ENCODE measurements around the gene RANGAP1.
"Not testable (repeated sequence)": the region's sequence is repeated elsewhere in the genome, so short reads cannot be mapped to it uniquely, and the experiment has no call there.

The RANGAP1 gene

GRCh38 chr22:41301085-41302020, 15.4 kb upstream of the RANGAP1 start, which contains the start of gene ZC3H7B:
ZC3H7B (plus strand) TSS chr22:41301525; CDS start chr22:41320661, 19,136 bp downstream.
- no peaks in the 10 kb centered on the region for H3K9me3 ChIP-seq (ENCODE audit: control insufficient read depth in 2 of 2, low read length in 2 of 2)
- H3K27ac ChIP-seq (ENCODE audit: low read depth in 2 of 2, low read length in 2 of 2), result peak within 1 kb of the TSS; percentile 55 to 56
- peak within 1 kb of the TSS; percentile 75 to 76 for H3K4me3 ChIP-seq (ENCODE audit: low read length in 2 of 2)
- H3K27me3 ChIP-seq (ENCODE audit: control insufficient read depth in 2 of 2, insufficient read depth in 2 of 2, low read length in 2 of 2), result no peaks in the 10 kb centered on the region
- H3K4me1 ChIP-seq (ENCODE audit: control insufficient read depth in 2 of 2, insufficient read depth in 2 of 2, low read length in 2 of 2), result peaks cover 9 to 10% of the 10 kb centered on the region in 2 donors
- no peaks in the 10 kb centered on the region for H3K36me3 ChIP-seq (ENCODE audit: control insufficient read depth in 2 of 2, insufficient read depth in 2 of 2, low read length in 2 of 2)
- H3K9ac ChIP-seq (ENCODE audit: low read depth in 1 of 2, low read length in 2 of 2), result peak within 1 kb of the TSS; percentile 74 to 84

- Histone ChIP-seq H3K27me3 (ENCODE audit: control insufficient read depth in 2 of 2, insufficient read depth in 2 of 2, low read length in 2 of 2) (no peaks in the 10 kb centered on the region), H3K4me3 (ENCODE audit: low read length in 2 of 2) (peak overlapping the region; percentile 75 to 76), H3K9me3 (ENCODE audit: control insufficient read depth in 2 of 2, low read length in 2 of 2) (no peaks in the 10 kb centered on the region), H3K27ac (ENCODE audit: low read depth in 2 of 2, low read length in 2 of 2) (peak overlapping the region in 1 of 2 donors; percentile 56), H3K4me1 (ENCODE audit: control insufficient read depth in 2 of 2, insufficient read depth in 2 of 2, low read length in 2 of 2) (peaks cover 9 to 10% of the 10 kb centered on the region in 2 donors), H3K9ac (ENCODE audit: low read depth in 1 of 2, low read length in 2 of 2) (peak overlapping the region; percentile 63 to 84), H3K36me3 (ENCODE audit: control insufficient read depth in 2 of 2, insufficient read depth in 2 of 2, low read length in 2 of 2) (no peaks in the 10 kb centered on the region)
Observed at GRCh38 chr22:41300661-41301060, 14.7 kb upstream of the RANGAP1 start.

- no peak overlapping the region for H3K9ac ChIP-seq (ENCODE audit: low read depth in 1 of 2, low read length in 2 of 2)
- no peak overlapping the region for H3K27ac ChIP-seq (ENCODE audit: low read depth in 2 of 2, low read length in 2 of 2)
- H3K4me3 ChIP-seq (ENCODE audit: low read length in 2 of 2), result no peak overlapping the region
Observed at GRCh38 chr22:41296826-41297667, 11.1 kb upstream of the RANGAP1 start.

GRCh38 chr22:41294816-41295215, 8.8 kb upstream of the RANGAP1 start:
- not testable (repeated sequence) for H3K4me1 ChIP-seq (ENCODE audit: control insufficient read depth in 2 of 2, insufficient read depth in 2 of 2, low read length in 2 of 2); H3K27ac ChIP-seq (ENCODE audit: low read depth in 2 of 2, low read length in 2 of 2); H3K4me3 ChIP-seq (ENCODE audit: low read length in 2 of 2); H3K9me3 ChIP-seq (ENCODE audit: control insufficient read depth in 2 of 2, low read length in 2 of 2); H3K27me3 ChIP-seq (ENCODE audit: control insufficient read depth in 2 of 2, insufficient read depth in 2 of 2, low read length in 2 of 2); H3K36me3 ChIP-seq (ENCODE audit: control insufficient read depth in 2 of 2, insufficient read depth in 2 of 2, low read length in 2 of 2); H3K9ac ChIP-seq (ENCODE audit: low read depth in 1 of 2, low read length in 2 of 2)

More at GRCh38 chr22:41296826-41297667, 11.1 kb upstream of the RANGAP1 start:
- Histone ChIP-seq H3K9me3 (ENCODE audit: control insufficient read depth in 2 of 2, low read length in 2 of 2) (no peaks in the 10 kb centered on the region), H3K36me3 (ENCODE audit: control insufficient read depth in 2 of 2, insufficient read depth in 2 of 2, low read length in 2 of 2) (no peaks in the 10 kb centered on the region), H3K4me1 (ENCODE audit: control insufficient read depth in 2 of 2, insufficient read depth in 2 of 2, low read length in 2 of 2) (peaks cover 0 to 4% of the 10 kb centered on the region in 2 donors), H3K27me3 (ENCODE audit: control insufficient read depth in 2 of 2, insufficient read depth in 2 of 2, low read length in 2 of 2) (no peaks in the 10 kb centered on the region)

- no peak overlapping the region for H3K4me3 ChIP-seq (ENCODE audit: low read length in 2 of 2)
Observed at GRCh38 chr22:41290262-41291221, 4.6 kb upstream of the RANGAP1 start.

GRCh38 chr22:41289671-41290070, 3.7 kb upstream of the RANGAP1 start:
- H3K9me3 ChIP-seq (ENCODE audit: control insufficient read depth in 2 of 2, low read length in 2 of 2), result no peaks in the 10 kb centered on the region
- peaks cover 19% of the 10 kb centered on the region in 2 donors for H3K4me1 ChIP-seq (ENCODE audit: control insufficient read depth in 2 of 2, insufficient read depth in 2 of 2, low read length in 2 of 2)
- no peaks in the 10 kb centered on the region for H3K27me3 ChIP-seq (ENCODE audit: control insufficient read depth in 2 of 2, insufficient read depth in 2 of 2, low read length in 2 of 2)
- no peak overlapping the region for H3K4me3 ChIP-seq (ENCODE audit: low read length in 2 of 2)
- no peak overlapping the region for H3K9ac ChIP-seq (ENCODE audit: low read depth in 1 of 2, low read length in 2 of 2)
- H3K27ac ChIP-seq (ENCODE audit: low read depth in 2 of 2, low read length in 2 of 2), result no peak overlapping the region
- H3K36me3 ChIP-seq (ENCODE audit: control insufficient read depth in 2 of 2, insufficient read depth in 2 of 2, low read length in 2 of 2), result peaks cover 0 to under 1% of the 10 kb centered on the region in 2 donors

More at GRCh38 chr22:41290262-41291221, 4.6 kb upstream of the RANGAP1 start:
- no peak overlapping the region for H3K27ac ChIP-seq (ENCODE audit: low read depth in 2 of 2, low read length in 2 of 2)
- H3K36me3 ChIP-seq (ENCODE audit: control insufficient read depth in 2 of 2, insufficient read depth in 2 of 2, low read length in 2 of 2), result no peaks in the 10 kb centered on the region
- H3K9ac ChIP-seq (ENCODE audit: low read depth in 1 of 2, low read length in 2 of 2), result no peak overlapping the region
- H3K4me1 ChIP-seq (ENCODE audit: control insufficient read depth in 2 of 2, insufficient read depth in 2 of 2, low read length in 2 of 2), result peaks cover 13% of the 10 kb centered on the region in 2 donors
- no peaks in the 10 kb centered on the region for H3K27me3 ChIP-seq (ENCODE audit: control insufficient read depth in 2 of 2, insufficient read depth in 2 of 2, low read length in 2 of 2)
- no peaks in the 10 kb centered on the region for H3K9me3 ChIP-seq (ENCODE audit: control insufficient read depth in 2 of 2, low read length in 2 of 2)

GRCh38 chr22:41288245-41288946, 2.4 kb upstream of the RANGAP1 start:
- H3K36me3 ChIP-seq (ENCODE audit: control insufficient read depth in 2 of 2, insufficient read depth in 2 of 2, low read length in 2 of 2), result peaks cover 0 to 4% of the 10 kb centered on the region in 2 donors
- H3K27ac ChIP-seq (ENCODE audit: low read depth in 2 of 2, low read length in 2 of 2), result peak overlapping the region; percentile 80 to 89
- H3K4me1 ChIP-seq (ENCODE audit: control insufficient read depth in 2 of 2, insufficient read depth in 2 of 2, low read length in 2 of 2), result peaks cover 20% of the 10 kb centered on the region in 2 donors
- peak overlapping the region; percentile 51 to 59 for H3K4me3 ChIP-seq (ENCODE audit: low read length in 2 of 2)
- no peaks in the 10 kb centered on the region for H3K27me3 ChIP-seq (ENCODE audit: control insufficient read depth in 2 of 2, insufficient read depth in 2 of 2, low read length in 2 of 2)
- peak overlapping the region; percentile 48 to 77 for H3K9ac ChIP-seq (ENCODE audit: low read depth in 1 of 2, low read length in 2 of 2)
- H3K9me3 ChIP-seq (ENCODE audit: control insufficient read depth in 2 of 2, low read length in 2 of 2), result no peaks in the 10 kb centered on the region

GRCh38 chr22:41286639-41287091, 678 bp upstream of the RANGAP1 start:
- Histone ChIP-seq H3K4me3 (ENCODE audit: low read length in 2 of 2) (peak overlapping the region; percentile 81 to 90), H3K9me3 (ENCODE audit: control insufficient read depth in 2 of 2, low read length in 2 of 2) (no peaks in the 10 kb centered on the region), H3K9ac (ENCODE audit: low read depth in 1 of 2, low read length in 2 of 2) (peak overlapping the region; percentile 68 to 78), H3K4me1 (ENCODE audit: control insufficient read depth in 2 of 2, insufficient read depth in 2 of 2, low read length in 2 of 2) (peaks cover 20% of the 10 kb centered on the region in 2 donors), H3K27me3 (ENCODE audit: control insufficient read depth in 2 of 2, insufficient read depth in 2 of 2, low read length in 2 of 2) (no peaks in the 10 kb centered on the region), H3K36me3 (ENCODE audit: control insufficient read depth in 2 of 2, insufficient read depth in 2 of 2, low read length in 2 of 2) (peaks cover 0 to 6% of the 10 kb centered on the region in 2 donors), H3K27ac (ENCODE audit: low read depth in 2 of 2, low read length in 2 of 2) (peak overlapping the region; percentile 80 to 92)

- H3K9ac ChIP-seq (ENCODE audit: low read depth in 1 of 2, low read length in 2 of 2), result peak overlapping the region; percentile 74 to 79
- H3K36me3 ChIP-seq (ENCODE audit: control insufficient read depth in 2 of 2, insufficient read depth in 2 of 2, low read length in 2 of 2), result peaks cover 4 to 11% of the 10 kb centered on the region in 2 donors
- peak overlapping the region; percentile 68 to 80 for H3K27ac ChIP-seq (ENCODE audit: low read depth in 2 of 2, low read length in 2 of 2)
- peak overlapping the region; percentile 81 to 86 for H3K4me3 ChIP-seq (ENCODE audit: low read length in 2 of 2)
- H3K9me3 ChIP-seq (ENCODE audit: control insufficient read depth in 2 of 2, low read length in 2 of 2), result no peaks in the 10 kb centered on the region
- no peaks in the 10 kb centered on the region for H3K27me3 ChIP-seq (ENCODE audit: control insufficient read depth in 2 of 2, insufficient read depth in 2 of 2, low read length in 2 of 2)
- H3K4me1 ChIP-seq (ENCODE audit: control insufficient read depth in 2 of 2, insufficient read depth in 2 of 2, low read length in 2 of 2), result peaks cover 20% of the 10 kb centered on the region in 2 donors
Observed at GRCh38 chr22:41285441-41285819, 557 bp downstream of the RANGAP1 start.
